HG02973 (cell line): ENCODE measurements around the gene CIAO2A.

Experiments
- ATAC-seq: cut with Tn5 transposase; IDR thresholded peaks from one replicate; pipeline ENCODE4 v1.9.1; 2021; ENCODE audit warnings: moderate library complexity; ENCODE audit not compliant: unreplicated experiment

Gene CIAO2A

GRCh38 chr15:64045101-64045435 is 48.6 kb downstream of the CIAO2A start:
- ATAC-seq: no peak

DNA sequence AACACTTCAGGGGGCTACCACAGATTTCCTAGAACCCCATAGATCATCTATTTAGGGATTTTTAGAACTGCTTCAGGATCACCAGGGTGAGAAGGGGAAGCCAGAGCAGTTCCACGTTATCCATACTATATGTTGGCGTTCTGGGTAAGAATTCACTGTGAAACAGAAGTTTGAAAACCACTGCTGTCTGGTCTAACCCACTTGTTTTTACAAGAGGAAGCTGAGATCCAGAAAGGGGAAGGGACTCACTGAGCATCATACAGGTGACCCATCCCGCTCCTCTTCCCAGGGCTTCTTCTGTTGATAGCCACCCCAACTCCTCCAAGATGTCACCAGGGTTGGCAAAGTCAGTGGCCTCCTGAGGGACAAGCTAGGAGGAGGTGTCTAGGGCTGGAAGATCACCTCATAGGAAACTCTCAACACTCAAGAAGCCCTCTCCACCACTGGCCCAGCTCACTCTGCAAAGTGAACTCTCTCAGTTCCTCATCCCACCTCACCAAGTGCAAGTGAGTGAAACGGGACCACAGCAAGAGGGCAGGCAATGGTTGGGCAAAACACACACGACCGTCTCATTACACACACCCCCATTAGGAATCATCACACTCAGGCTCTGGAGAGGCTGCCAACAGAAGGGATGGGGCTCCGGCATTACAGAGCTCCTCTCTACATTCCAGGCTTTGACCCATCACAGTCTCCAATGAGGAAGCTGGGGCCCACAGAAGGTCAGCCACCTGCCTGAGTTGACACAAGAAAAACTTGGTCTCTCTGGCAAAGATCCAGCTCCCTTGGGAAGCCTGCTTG is 49.1 kb downstream of the CIAO2A start:
- no peak for ATAC-seq

- ATAC-seq: no peak
These were observed 54.6 kb downstream of the CIAO2A start for GRCh38 chr15:64038878-64039610.

DNA sequence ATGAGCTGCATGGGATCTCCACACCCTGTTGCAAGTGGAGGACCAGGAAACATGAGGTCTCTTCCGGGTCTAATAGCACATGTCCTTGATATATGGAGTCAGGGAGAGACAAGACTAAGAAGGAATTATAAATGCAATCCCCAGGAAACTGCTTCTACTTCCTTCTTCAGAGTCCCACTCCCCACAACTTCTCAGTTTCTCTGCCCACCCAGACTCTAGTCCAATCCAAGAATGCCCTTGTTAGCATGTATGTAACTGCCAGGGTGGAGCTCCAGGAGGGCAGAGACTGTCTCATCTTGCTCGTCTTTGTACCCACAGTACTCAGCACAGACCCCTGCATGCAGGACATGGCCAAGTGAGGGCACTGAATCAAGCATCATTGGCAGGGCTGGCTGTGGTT is 55.7 kb downstream of the CIAO2A start:
- no peak for ATAC-seq

DNA sequence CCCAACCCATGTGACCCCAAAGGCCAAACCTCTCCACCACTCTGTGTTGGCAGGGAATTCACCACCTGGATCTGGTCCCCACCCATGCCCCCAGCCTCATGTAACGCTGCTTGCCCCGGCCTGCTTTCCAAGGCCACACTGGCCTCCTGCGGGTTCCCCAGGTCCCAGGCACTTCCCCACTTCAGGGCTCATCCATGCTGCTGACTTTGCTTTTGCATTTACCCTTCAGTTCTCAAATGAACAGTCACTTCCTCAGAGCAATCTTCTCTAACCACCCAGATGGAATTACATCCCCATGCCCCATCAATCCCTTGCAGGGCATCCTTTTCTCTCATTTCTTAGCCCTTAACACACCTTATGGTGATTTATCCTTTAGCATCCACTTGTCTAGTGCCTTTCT is 56.5 kb downstream of the CIAO2A start:
- no peak for ATAC-seq

GRCh38 chr15:64035525-64035924 is 58.1 kb downstream of the CIAO2A start:
- ATAC-seq: no peak

DNA sequence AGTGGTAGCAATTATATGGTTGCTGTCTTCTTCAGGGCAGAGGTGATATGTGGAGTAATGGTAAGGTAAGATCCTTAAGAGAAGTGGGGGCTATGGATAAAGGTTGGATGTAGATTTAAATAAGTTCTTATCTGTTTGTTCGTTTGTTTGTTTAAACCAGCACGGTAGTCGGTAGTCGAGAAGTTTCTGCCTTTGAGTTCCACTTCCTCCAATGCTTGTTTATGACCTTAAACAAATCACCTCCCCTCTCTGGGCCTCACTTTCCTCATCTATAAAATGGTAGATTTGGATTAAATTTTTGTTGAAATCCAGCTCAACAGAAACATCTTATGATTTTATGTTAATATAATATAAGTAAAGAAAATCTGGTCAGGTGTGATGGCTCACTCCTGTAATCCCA is 59.1 kb downstream of the CIAO2A start:
- no peak for ATAC-seq

GRCh38 chr15:64032329-64032728 is 61.3 kb downstream of the CIAO2A start:
- no peak for ATAC-seq

DNA sequence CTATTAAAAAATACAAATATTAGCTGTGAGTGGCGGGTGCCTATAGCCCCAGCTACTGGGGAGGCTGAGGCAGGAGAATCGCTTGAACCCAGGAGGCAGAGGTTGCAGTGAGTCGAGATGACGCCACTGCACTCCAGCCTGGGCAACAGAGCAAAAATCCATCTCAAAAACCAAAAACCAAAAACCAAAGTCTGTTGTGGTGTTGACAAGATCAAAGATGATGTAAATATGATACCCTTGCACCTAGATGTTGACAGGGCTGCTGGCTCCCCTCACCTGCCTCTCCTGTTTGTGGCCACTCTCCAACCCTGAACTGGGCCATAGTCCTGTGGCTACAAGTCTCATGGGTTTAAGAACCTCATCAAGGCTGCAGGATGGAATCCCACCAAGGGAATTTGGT is 63.5 kb downstream of the CIAO2A start:
- no peak for ATAC-seq

GRCh38 chr15:64029633-64030032 is 64.0 kb downstream of the CIAO2A start:
- no peak for ATAC-seq

GRCh38 chr15:64029110-64029509 is 64.5 kb downstream of the CIAO2A start:
- ATAC-seq: no peak

DNA sequence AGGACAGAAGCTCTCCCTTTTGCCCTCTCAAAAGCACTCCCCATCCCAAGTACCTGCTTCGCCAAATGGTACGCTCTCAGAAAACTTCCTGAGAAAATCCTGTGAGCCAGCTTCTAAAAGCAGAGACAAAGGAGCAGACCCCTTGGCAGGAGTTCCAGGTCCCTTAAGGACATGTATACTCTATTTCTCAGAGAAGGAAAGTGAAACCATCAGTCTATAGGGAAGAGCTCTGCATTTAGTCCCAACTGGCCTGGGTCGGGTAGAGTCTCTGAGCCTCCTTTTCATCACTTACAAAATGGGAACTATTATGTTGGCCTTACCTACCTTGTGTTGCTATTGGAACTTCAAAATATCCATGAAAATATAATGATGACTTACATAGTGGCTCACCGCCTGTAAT is 67.0 kb downstream of the CIAO2A start:
- no peak for ATAC-seq

DNA sequence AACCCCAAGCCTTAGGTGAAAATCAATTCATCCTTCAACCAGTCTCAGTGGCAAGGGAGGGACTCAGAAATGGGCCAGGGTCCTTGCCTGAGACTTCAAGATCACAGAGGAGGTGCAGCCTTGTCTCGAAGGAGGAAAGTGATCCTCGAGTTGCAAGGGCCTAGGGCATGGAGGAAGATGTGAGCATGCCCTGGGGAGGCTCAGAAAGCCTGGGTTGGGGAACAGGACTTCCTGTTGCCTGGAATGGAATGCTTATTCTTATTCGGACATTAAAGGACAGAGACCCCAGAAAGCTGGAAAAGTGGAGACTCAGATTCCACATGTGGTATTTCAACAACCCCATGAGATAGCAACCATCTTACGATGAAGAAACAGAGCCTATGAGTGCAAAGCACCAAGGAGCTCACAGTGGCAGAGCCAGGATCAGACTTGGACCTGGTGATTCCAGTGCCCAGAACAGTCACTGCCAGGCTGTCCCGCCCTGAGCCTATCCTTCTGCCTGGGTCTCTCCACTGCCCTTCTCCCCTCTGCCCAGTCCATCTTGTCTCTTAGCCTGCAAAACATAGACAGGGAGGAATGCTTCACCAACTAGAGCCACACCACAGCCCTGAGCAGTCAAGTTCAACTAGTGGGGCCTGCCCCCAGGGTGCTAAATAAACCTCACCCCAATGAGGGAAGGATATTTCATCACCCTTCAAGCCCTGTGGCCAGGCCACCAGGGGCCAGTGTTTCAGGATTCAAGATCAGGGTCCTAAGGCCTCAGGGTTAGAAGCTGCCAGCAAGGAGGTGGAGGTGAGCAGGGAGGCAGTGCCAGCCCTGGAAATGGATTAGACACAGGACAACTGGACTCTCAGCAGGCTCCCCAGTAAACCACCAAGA is 69.2 kb downstream of the CIAO2A start:
- ATAC-seq: no peak

DNA sequence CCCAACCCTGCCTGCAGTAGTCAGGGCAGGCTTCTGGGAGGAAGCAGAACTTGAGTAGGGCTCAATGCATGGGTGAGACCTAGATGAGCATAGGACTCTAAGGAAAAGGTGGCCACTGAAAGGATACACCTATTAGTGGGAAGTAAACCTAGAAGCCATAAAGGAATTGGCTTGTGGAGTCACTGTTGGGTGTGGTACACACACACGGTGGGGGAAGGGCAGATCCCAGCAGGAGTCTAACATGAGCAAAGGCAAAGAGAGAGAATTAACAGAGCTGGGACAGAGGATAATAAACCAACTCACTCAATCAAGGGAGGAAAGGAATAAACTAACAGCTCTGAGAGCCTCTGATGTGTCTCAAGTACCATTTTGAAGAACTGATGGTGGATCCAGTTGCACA is 70.4 kb downstream of the CIAO2A start:
- ATAC-seq: no peak

GRCh38 chr15:64022571-64022970 is 71.1 kb downstream of the CIAO2A start:
- ATAC-seq: no peak
